ENCODE measurements around the gene PDE7B.

DNA sequence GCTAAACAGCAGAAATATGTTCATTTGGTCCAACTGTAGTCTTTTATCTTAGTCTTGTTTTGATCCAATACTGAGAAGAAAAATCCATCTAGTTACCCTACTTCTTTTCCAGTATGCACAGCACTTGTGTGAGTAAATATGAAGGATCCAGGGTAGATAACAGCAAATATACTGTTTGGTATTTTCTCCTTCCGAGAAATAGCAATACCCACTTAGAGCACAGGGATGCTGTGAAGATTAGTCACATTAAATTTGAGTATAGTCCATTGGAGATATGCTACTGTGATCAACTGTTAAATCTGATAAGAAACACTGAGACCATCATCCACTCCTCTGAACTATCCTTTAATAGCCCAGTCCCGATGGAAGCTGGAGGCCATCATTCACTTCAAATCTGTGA lies 145.2 kb downstream of the PDE7B start:
- TF ChIP-seq, protein P1, sequence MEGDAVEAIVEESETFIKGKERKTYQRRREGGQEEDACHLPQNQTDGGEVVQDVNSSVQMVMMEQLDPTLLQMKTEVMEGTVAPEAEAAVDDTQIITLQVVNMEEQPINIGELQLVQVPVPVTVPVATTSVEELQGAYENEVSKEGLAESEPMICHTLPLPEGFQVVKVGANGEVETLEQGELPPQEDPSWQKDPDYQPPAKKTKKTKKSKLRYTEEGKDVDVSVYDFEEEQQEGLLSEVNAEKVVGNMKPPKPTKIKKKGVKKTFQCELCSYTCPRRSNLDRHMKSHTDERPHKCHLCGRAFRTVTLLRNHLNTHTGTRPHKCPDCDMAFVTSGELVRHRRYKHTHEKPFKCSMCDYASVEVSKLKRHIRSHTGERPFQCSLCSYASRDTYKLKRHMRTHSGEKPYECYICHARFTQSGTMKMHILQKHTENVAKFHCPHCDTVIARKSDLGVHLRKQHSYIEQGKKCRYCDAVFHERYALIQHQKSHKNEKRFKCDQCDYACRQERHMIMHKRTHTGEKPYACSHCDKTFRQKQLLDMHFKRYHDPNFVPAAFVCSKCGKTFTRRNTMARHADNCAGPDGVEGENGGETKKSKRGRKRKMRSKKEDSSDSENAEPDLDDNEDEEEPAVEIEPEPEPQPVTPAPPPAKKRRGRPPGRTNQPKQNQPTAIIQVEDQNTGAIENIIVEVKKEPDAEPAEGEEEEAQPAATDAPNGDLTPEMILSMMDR (IDR thresholded peaks at IDR 0.05 in 8 of 11, conservative IDR thresholded peaks at IDR 0.05 in 3 of 11), result no peak
- TF ChIP-seq POLR2A (IDR thresholded peaks at IDR 0.05), result no peak
- TF ChIP-seq POLR2AphosphoS5 (IDR thresholded peaks at IDR 0.05), result no peak
